HG02970 (cell line): ENCODE data around the gene SETDB1.
A peak's percentile ranks its signal among the peaks of the same experiment; 100 is the strongest.

Experiments
- ATAC-seq: cut with Tn5 transposase; IDR thresholded peaks from one replicate; pipeline ENCODE4 v1.9.1; 2021; ENCODE audit warnings: mild to moderate bottlenecking, moderate library complexity, moderate number of reproducible peaks; ENCODE audit not compliant: unreplicated experiment, low FRiP score

The SETDB1 gene

GRCh38 chr1:150973836-150974579, 47.8 kb downstream of the SETDB1 start:
- ATAC-seq, result peak; percentile 41

- peak; percentile 43 for ATAC-seq
These were observed 48.7 kb downstream of the SETDB1 start, which contains the start of gene CERS2 for GRCh38 chr1:150974580-150975478. Gene CERS2, minus strand, starts transcription at chr1:150974835. Its CDS starts 5,745 bp downstream, at chr1:150969090.

- ATAC-seq, result no peak
These were observed 50.2 kb downstream of the SETDB1 start for GRCh38 chr1:150976401-150976821.

GRCh38 chr1:150976879-150977694, 50.9 kb downstream of the SETDB1 start:
- no peak for ATAC-seq

- ATAC-seq, result peak; percentile 52
These were observed 53.2 kb downstream of the SETDB1 start for GRCh38 chr1:150979092-150980056.

- no peak for ATAC-seq
These were observed 55.1 kb downstream of the SETDB1 start for GRCh38 chr1:150981177-150981804.

- ATAC-seq, result no peak
These were observed 55.9 kb downstream of the SETDB1 start, which contains the start of gene ANXA9 for GRCh38 chr1:150981805-150982712. Gene ANXA9, plus strand, starts transcription at chr1:150982292. Its CDS starts 814 bp downstream, at chr1:150983106.

- ATAC-seq, result no peak
These were observed 59.1 kb downstream of the SETDB1 start for GRCh38 chr1:150985179-150985825.

- no peak for ATAC-seq
These were observed 61.8 kb downstream of the SETDB1 start for GRCh38 chr1:150987924-150988323.

GRCh38 chr1:150992626-150993025, 66.5 kb downstream of the SETDB1 start:
- no peak for ATAC-seq

GRCh38 chr1:150994248-150994647, 68.1 kb downstream of the SETDB1 start:
- no peak for ATAC-seq

GRCh38 chr1:150995460-150995859, 69.3 kb downstream of the SETDB1 start:
- ATAC-seq, result no peak

- no peak for ATAC-seq
These were observed 69.7 kb downstream of the SETDB1 start for GRCh38 chr1:150995896-150996295.

GRCh38 chr1:150997126-150997872, 71.1 kb downstream of the SETDB1 start:
- no peak for ATAC-seq

- ATAC-seq, result no peak
These were observed 71.8 kb downstream of the SETDB1 start for GRCh38 chr1:150997949-150998348.

GRCh38 chr1:150999051-150999674, 73.0 kb downstream of the SETDB1 start:
- no peak for ATAC-seq
